ENCODE measurements around the gene SYNDIG1L. TPM values are rescaled to one million over a fixed set of nuclear protein-coding genes. Genes with fewer than 3 reads are reported as not detected.

Gene SYNDIG1L
- total RNA-seq: not detected in 2 replicates

GRCh38 chr14:74426202-74426582, at the start of gene SYNDIG1L:
Gene SYNDIG1L (minus strand): TSS chr14:74426210. CDS start chr14:74409744, 16,466 bp downstream.

Other genes starting within 250 kb of the SYNDIG1L start
- not detected in 2 replicates for gene VSX2, start 186.8 kb downstream of the SYNDIG1L start, total RNA-seq
- 32.5 and 34.4 TPM in 2 replicates for gene ABCD4, start 123.3 kb downstream of the SYNDIG1L start, total RNA-seq
- not detected in 2 replicates for gene VRTN, start 77.7 kb downstream of the SYNDIG1L start, total RNA-seq
- gene NPC2, start 67.1 kb upstream of the SYNDIG1L start, total RNA-seq: 161 and 208 TPM in 2 replicates
- 6.5 and 9.5 TPM in 2 replicates for gene ISCA2, start 67.6 kb upstream of the SYNDIG1L start, total RNA-seq
- gene LTBP2, start 186.0 kb upstream of the SYNDIG1L start, total RNA-seq: 214 and 221 TPM in 2 replicates